ENCODE measurements around the gene SMARCD3. TPM values are rescaled to one million over a fixed set of nuclear protein-coding genes. Genes with fewer than 3 reads are reported as not detected.

Gene SMARCD3
- total RNA-seq, 2 donors from 2014 or later = 40.0 to 43.5 TPM

DNA sequence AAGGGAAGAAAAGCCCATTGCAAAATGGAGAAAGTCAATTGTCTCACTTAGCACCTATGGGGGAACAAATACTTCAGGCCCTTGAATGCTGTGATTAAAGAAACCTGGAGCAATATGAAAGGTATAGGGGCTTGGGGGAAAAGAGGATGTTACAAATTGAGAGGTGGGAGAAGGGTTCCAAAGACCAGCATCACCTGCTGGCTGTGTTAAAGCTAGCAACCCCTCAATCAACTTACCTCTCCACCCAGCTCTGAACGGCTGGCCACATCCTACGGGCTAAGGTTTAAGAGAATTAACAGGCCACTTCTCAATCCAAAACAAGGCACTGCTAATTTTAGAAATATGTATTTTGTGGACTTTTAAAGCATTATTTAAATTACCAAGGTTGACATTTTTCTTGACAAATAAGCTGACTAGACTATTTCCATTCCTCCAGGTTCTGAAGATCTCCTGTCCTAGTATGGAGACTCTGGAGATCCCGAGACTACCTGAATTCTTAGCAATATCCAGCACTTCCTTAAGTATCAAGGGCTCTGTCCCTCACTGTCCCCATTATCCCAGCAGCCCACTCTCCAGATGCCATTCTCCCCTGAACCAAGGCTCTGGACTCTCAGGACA, 37.2 kb downstream of the SMARCD3 start:
- peaks cover 34% of the 10 kb centered on the region for H3K36me3 ChIP-seq (ENCODE audit: control insufficient read depth, insufficient read depth, low read length)
- no peak overlapping the region for H3K4me3 ChIP-seq (ENCODE audit: low read length)
- Mint-ChIP-seq H3K4me3 (no peak overlapping the region), H3K36me3 (ENCODE audit: low read depth) (peaks cover 32% of the 10 kb centered on the region), H3K4me1 (peaks cover 15% of the 10 kb centered on the region), H3K9me3 (no peaks in the 10 kb centered on the region), H3K27ac (peak overlapping the region; percentile 29), H3K27me3 (ENCODE audit: insufficient read depth) (peaks cover 4% of the 10 kb centered on the region)
- TF ChIP-seq, protein P1, sequence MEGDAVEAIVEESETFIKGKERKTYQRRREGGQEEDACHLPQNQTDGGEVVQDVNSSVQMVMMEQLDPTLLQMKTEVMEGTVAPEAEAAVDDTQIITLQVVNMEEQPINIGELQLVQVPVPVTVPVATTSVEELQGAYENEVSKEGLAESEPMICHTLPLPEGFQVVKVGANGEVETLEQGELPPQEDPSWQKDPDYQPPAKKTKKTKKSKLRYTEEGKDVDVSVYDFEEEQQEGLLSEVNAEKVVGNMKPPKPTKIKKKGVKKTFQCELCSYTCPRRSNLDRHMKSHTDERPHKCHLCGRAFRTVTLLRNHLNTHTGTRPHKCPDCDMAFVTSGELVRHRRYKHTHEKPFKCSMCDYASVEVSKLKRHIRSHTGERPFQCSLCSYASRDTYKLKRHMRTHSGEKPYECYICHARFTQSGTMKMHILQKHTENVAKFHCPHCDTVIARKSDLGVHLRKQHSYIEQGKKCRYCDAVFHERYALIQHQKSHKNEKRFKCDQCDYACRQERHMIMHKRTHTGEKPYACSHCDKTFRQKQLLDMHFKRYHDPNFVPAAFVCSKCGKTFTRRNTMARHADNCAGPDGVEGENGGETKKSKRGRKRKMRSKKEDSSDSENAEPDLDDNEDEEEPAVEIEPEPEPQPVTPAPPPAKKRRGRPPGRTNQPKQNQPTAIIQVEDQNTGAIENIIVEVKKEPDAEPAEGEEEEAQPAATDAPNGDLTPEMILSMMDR (conservative IDR thresholded peaks at IDR 0.05) = peak; percentile 62
- H3K27me3 ChIP-seq (ENCODE audit: control insufficient read depth, insufficient read depth, low read length, poor library complexity, severe bottlenecking) = no peaks in the 10 kb centered on the region
- H3K27ac ChIP-seq (ENCODE audit: low read depth, low read length) = no peak overlapping the region
- no peaks in the 10 kb centered on the region for H3K9me3 ChIP-seq (ENCODE audit: control insufficient read depth, low read length)
- no peak overlapping the region for H3K9ac ChIP-seq (ENCODE audit: extremely low read depth, low read length, poor library complexity, severe bottlenecking)
- peaks cover 8% of the 10 kb centered on the region for H3K4me1 ChIP-seq (ENCODE audit: control insufficient read depth, insufficient read depth, low read length)
- 88% methylated on average over 3 of the region's 3 CpGs; no CpG with 5 or more reads in 1 of the 2 experiments for WGBS, 2 experiments (ENCODE audit: insufficient coverage in 1 of 2, insufficient read length in 1 of 2)
- DNase-seq = no peak

DNA sequence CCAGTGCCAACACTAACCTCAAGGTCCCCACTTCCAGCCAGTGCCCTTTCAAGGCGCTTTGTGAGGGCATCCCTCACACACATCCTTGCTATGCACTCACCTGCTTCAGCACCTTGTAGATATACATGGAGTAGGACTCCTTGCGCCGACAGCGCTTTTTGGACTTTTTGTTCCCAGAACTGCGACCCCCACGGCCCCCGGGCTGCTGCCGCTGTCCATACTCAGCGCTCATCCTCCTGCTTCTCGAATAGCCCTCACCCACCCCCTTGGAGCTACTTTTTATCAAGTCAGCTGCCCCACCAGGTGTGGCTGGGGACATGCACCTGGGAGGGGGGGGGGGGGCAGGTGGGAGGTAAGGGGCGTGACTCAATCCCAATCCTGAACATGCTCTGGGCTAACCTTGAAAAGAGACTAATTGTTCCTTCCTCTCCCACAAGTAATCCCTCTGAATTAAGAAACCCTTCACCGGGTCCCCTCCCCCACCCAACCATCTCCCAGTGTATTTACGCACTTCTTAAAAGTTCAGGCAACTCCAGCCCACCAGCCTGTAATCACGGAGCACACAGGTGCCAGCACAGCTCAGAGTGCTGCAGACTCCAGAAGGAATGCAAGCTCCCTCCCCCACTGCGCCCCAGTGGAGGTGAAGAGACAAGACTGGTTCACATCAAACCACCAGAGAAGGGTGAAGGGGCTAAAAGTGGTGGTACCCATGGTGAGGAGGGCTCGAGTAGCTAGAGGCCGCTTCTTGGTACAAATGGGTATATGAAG, 38.2 kb downstream of the SMARCD3 start, which contains the start of gene H2BK1:
TSS of gene H2BK1 (minus strand) at position 402 of the 768 bp plus-strand sequence. CDS start at position 232, 170 bp downstream.
- Histone ChIP-seq H3K27ac (ENCODE audit: low read depth, low read length) (no peak within 1 kb of the TSS), H3K4me1 (ENCODE audit: control insufficient read depth, insufficient read depth, low read length) (peaks cover 8% of the 10 kb centered on the region), H3K36me3 (ENCODE audit: control insufficient read depth, insufficient read depth, low read length) (peaks cover 24% of the 10 kb centered on the region), H3K9ac (ENCODE audit: extremely low read depth, low read length, poor library complexity, severe bottlenecking) (no peak within 1 kb of the TSS), H3K9me3 (ENCODE audit: control insufficient read depth, low read length) (no peaks in the 10 kb centered on the region), H3K4me3 (ENCODE audit: low read length) (no peak within 1 kb of the TSS), H3K27me3 (ENCODE audit: control insufficient read depth, insufficient read depth, low read length, poor library complexity, severe bottlenecking) (no peaks in the 10 kb centered on the region)
- peaks cover 14% of the 10 kb centered on the region for H3K27me3 Mint-ChIP-seq (ENCODE audit: insufficient read depth)
- H3K9me3 Mint-ChIP-seq = no peaks in the 10 kb centered on the region
- peaks cover 15% of the 10 kb centered on the region for H3K4me1 Mint-ChIP-seq
- 88 to 89% methylated on average over 11 to 16 of the region's 17 CpGs for WGBS, 2 experiments (ENCODE audit: insufficient coverage in 1 of 2, insufficient read length in 1 of 2)
- peak within 1 kb of the TSS; percentile 29 for H3K27ac Mint-ChIP-seq
- TF ChIP-seq, protein P1 (conservative IDR thresholded peaks at IDR 0.05) = no peak
- peaks cover 24% of the 10 kb centered on the region for H3K36me3 Mint-ChIP-seq (ENCODE audit: low read depth)
- DNase-seq = peak; percentile 67
- H3K4me3 Mint-ChIP-seq = peak within 1 kb of the TSS; percentile 25

- Mint-ChIP-seq H3K4me3 (no peak overlapping the region), H3K27me3 (ENCODE audit: insufficient read depth) (peaks cover 21% of the 10 kb centered on the region), H3K4me1 (peaks cover 15% of the 10 kb centered on the region), H3K27ac (no peak overlapping the region), H3K9me3 (no peaks in the 10 kb centered on the region), H3K36me3 (ENCODE audit: low read depth) (peaks cover 17% of the 10 kb centered on the region)
- peaks cover 5% of the 10 kb centered on the region for H3K27me3 ChIP-seq (ENCODE audit: control insufficient read depth, insufficient read depth, low read length, poor library complexity, severe bottlenecking)
- peaks cover 8% of the 10 kb centered on the region for H3K4me1 ChIP-seq (ENCODE audit: control insufficient read depth, insufficient read depth, low read length)
- peaks cover 17% of the 10 kb centered on the region for H3K36me3 ChIP-seq (ENCODE audit: control insufficient read depth, insufficient read depth, low read length)
- no peak overlapping the region for H3K9ac ChIP-seq (ENCODE audit: extremely low read depth, low read length, poor library complexity, severe bottlenecking)
- no peak overlapping the region for H3K4me3 ChIP-seq (ENCODE audit: low read length)
- 92 to 96% methylated on average over 5 to 6 of the region's 6 CpGs for WGBS, 2 experiments (ENCODE audit: insufficient coverage in 1 of 2, insufficient read length in 1 of 2)
- TF ChIP-seq, protein P1 (conservative IDR thresholded peaks at IDR 0.05) = no peak
- no peak overlapping the region for H3K27ac ChIP-seq (ENCODE audit: low read depth, low read length)
- H3K9me3 ChIP-seq (ENCODE audit: control insufficient read depth, low read length) = no peaks in the 10 kb centered on the region
- no peak for DNase-seq
Observed at GRCh38 chr7:151209588-151209987, 38.9 kb downstream of the SMARCD3 start.

Measured in endodermal cell (in vitro differentiated cells).